GM19463 (cell line): ENCODE data around the gene RTF1.
"Not testable (repeated sequence)": the region's sequence is repeated elsewhere in the genome, so short reads cannot be mapped to it uniquely, and the experiment has no call there.

ENCODE experiments used
- ATAC-seq: cut with Tn5 transposase; IDR thresholded peaks from one replicate; pipeline ENCODE4 v1.9.1; 2021; ENCODE audit warnings: mild to moderate bottlenecking, moderate library complexity; ENCODE audit not compliant: unreplicated experiment

The RTF1 gene

GRCh38 chr15:41416742-41417417 is at the start of gene RTF1:
Gene RTF1 (plus strand): TSS chr15:41417095. CDS start chr15:41417116, 21 bp downstream.
- peak; percentile 85 for ATAC-seq

- no peak for ATAC-seq
Observed at GRCh38 chr15:41367418-41367817, 49.5 kb upstream of the RTF1 start.

- no peak for ATAC-seq
Observed at GRCh38 chr15:41377978-41378377, 38.9 kb upstream of the RTF1 start.

GRCh38 chr15:41383974-41384749 is 32.7 kb upstream of the RTF1 start:
- not testable (repeated sequence) for ATAC-seq

GRCh38 chr15:41387646-41388045 is 29.2 kb upstream of the RTF1 start:
- no peak for ATAC-seq

- ATAC-seq, result no peak
Observed at GRCh38 chr15:41392659-41393058, 24.2 kb upstream of the RTF1 start.

GRCh38 chr15:41394924-41395323 is 22.0 kb upstream of the RTF1 start:
- no peak for ATAC-seq

GRCh38 chr15:41396111-41396510 is 20.8 kb upstream of the RTF1 start:
- no peak for ATAC-seq

- no peak for ATAC-seq
Observed at GRCh38 chr15:41401904-41402267, 15.0 kb upstream of the RTF1 start.

- no peak for ATAC-seq
Observed at GRCh38 chr15:41407341-41407740, 9.6 kb upstream of the RTF1 start.

- no peak for ATAC-seq
Observed at GRCh38 chr15:41408234-41408641, 8.7 kb upstream of the RTF1 start.

GRCh38 chr15:41411031-41411430 is 5.9 kb upstream of the RTF1 start:
- ATAC-seq, result no peak

GRCh38 chr15:41411441-41411840 is 5.5 kb upstream of the RTF1 start:
- no peak for ATAC-seq

- ATAC-seq, result no peak
Observed at GRCh38 chr15:41416128-41416741, 660 bp upstream of the RTF1 start.

GRCh38 chr15:41417418-41418195 is 712 bp downstream of the RTF1 start:
- ATAC-seq, result peak; percentile 40

GRCh38 chr15:41423979-41424659 is 7.2 kb downstream of the RTF1 start:
- ATAC-seq, result peak; percentile 68

GRCh38 chr15:41424809-41425208 is 7.9 kb downstream of the RTF1 start:
- ATAC-seq, result no peak

- ATAC-seq, result not testable (repeated sequence)
Observed at GRCh38 chr15:41425907-41426306, 9.0 kb downstream of the RTF1 start.

GRCh38 chr15:41429003-41429890 is 12.4 kb downstream of the RTF1 start:
- peak; percentile 79 for ATAC-seq
